ENCODE results near the gene AP5Z1.

AP5Z1 gene, protein sequence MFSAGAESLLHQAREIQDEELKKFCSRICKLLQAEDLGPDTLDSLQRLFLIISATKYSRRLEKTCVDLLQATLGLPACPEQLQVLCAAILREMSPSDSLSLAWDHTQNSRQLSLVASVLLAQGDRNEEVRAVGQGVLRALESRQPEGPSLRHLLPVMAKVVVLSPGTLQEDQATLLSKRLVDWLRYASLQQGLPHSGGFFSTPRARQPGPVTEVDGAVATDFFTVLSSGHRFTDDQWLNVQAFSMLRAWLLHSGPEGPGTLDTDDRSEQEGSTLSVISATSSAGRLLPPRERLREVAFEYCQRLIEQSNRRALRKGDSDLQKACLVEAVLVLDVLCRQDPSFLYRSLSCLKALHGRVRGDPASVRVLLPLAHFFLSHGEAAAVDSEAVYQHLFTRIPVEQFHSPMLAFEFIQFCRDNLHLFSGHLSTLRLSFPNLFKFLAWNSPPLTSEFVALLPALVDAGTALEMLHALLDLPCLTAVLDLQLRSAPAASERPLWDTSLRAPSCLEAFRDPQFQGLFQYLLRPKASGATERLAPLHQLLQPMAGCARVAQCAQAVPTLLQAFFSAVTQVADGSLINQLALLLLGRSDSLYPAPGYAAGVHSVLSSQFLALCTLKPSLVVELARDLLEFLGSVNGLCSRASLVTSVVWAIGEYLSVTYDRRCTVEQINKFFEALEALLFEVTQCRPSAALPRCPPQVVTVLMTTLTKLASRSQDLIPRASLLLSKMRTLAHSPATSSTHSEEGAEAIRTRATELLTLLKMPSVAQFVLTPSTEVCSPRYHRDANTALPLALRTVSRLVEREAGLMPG

DNA sequence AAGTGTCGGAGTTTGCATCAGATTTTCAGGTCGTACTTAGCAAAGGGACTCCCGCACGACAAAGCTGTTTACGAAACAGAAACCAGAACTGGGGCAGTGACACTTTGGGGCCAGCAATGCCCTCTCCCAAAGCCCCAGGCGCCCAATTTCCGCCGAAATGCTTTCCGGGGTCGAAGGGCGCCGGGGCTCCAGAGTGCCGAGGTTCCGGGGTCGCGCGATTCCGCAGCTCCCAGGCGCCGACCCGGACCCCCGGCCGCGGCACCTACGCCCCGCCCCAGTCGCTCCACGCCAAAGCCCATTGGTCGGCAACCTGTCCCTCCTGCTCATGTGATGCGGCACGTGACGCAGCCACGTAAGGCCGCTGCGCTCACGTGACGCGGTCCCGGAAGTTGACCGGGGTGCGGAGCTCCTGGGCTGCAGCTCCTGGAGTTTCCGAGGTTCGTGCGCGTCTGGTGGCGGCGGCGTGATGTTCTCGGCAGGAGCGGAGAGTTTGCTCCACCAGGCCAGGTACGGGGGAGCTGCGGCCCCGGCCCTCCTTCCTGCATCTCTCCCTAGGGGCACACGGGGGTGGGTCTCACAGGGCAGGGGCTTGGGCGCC lies at the start of gene AP5Z1:
Gene AP5Z1 (plus strand): TSS at position 374 of the 598 bp plus-strand sequence. CDS start 93 bp downstream, at position 467.
- peak; percentile 80 for DNase-seq (ENCODE audit: low read depth, low spot score)

DNA sequence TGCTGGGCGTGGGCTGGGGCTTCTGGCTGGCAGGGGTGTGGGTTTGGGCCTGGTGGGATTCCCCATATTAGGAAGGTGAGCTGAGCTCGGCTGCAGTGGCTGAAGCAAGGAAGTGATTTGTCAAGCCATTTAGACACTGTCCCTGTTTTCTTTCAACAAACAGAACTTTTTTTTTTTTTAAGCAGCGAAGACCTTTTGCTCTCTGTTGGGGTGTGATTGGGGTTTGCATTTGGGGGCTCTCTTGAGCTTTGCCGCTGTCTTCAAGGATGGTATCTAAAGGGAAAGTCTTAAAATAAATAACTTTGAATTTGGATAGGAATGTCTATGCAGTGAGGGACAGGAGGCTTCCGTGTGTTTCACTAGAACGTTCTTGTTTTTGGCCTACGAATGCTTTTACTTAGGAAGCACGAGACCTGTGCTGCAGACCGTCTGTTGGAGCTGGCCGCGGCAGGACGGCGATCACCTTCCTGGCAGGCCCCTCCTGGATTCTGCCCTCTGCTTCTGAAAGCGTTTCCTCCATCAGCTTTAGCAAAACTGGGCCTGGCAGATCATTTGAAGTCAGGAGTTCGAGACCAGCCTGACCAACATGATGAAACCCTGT lies 49.5 kb upstream of the AP5Z1 start:
- no peak for DNase-seq (ENCODE audit: low read depth, low spot score)

DNA sequence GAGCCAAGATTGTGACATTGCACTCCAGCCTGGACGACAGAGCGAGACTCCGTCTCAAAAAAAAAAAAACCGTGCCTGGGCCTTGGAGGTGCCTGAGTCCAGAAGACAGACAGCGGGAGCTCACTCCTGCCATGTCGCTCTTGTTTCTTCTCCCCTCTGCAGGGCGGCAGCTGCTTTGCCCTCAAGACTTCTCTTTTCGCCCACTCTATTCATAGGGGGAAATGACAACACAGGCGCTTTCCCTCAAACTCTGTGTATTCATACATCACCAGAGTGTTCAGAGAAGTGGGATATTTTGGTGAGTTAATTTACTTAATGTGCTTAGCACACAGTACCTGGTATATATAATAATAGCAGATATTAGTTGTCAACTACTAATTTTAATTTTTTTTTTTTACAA lies 48.9 kb upstream of the AP5Z1 start:
- DNase-seq (ENCODE audit: low read depth, low spot score), result no peak

DNA sequence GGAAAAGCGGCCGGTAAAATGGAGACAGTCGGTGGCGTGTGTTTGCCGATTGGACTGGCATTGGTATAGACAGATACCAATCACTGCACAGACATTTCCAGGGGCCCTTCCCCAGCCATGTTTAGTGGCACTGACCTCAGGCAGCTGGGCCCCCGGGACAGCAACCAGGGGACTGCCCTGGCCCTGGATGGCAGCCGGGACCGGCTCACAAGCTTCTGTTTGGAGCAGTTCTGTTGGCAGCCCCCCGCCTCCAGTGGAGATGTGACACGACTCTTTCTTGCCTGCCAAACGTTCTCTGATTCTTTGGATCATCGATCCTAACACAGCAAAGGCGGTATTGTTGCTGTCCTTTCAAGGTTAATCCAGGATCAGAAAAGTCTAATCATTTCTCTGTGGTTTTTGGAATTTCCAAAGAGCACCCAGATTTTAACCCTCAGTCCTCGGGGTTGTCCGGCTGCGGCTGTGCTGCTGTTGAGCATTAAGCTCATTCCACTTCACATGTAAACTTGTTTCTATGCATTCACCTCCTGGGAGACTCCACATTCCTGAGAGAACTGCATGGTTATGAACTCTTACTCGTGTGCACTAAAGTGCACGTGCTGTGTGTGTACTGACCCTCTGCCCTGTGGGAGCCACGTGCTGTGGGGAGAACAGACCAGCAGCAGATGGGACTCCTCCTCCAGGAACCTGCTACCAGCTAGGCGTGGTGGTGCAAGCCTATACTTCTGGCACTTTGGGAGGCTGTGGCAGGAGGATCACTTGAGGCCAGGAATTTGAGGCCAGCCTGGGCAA lies 47.3 kb upstream of the AP5Z1 start:
- DNase-seq (ENCODE audit: low read depth, low spot score), result no peak

DNA sequence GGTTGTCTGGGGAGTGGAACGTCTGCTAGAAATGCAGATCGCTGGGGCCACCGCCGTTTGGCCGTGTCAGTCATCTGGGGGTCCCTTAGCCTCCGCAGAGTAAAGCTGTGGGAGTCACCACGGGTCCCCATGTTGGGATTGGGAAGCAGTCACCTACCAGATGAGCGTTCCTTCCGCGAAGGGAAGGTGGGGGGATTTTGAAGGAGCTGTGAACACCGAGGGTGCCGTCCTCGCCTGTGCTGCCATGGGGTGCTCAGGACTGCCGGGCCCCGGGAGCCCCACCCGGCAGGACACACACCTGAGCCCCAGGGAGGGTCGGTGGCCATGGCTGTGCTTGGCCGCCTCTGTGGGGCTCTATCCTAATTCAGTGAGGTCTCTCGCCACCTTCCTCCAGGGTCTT lies 46.2 kb upstream of the AP5Z1 start:
- no peak for DNase-seq (ENCODE audit: low read depth, low spot score)

DNA sequence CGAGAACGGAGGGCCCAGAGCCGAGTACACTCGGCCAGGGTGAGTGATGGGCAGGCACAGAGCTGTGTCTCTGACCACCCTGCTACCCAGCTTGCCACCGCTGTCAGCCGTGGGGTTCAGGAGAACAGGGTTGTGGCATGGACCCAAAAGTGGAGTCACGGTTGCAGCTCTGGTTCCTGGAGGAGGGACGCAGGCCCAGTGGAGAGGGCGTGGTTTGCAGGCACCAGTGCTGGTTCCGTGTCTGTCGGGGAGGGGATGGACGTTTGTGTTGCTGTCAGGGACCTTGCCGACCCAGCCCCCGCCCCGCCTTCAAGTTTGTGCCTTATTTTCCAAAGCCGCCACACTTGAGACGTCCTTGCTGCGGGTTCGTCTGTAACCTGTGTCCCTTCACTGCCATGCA lies 45.1 kb upstream of the AP5Z1 start:
- DNase-seq (ENCODE audit: low read depth, low spot score), result no peak

DNA sequence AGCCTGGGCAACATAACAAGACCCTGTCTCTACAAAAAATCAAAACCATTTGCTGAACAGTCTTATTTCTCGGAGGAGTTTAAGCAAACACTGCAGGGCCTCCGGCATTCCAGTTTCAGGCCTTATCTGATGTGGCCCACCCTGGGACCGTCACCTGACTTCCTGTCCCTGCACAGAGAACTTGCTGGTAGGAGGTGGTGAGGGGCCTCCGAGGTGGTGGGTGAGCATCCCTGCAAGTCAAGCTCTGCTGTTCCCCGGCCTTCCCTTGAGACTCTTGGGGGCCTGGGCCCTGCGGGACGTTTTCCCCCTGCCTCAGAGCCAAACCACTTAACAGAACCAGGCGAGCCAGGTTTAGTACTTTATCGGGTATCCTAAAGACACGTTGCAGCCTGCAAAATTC lies 44.5 kb upstream of the AP5Z1 start:
- no peak for DNase-seq (ENCODE audit: low read depth, low spot score)

DNA sequence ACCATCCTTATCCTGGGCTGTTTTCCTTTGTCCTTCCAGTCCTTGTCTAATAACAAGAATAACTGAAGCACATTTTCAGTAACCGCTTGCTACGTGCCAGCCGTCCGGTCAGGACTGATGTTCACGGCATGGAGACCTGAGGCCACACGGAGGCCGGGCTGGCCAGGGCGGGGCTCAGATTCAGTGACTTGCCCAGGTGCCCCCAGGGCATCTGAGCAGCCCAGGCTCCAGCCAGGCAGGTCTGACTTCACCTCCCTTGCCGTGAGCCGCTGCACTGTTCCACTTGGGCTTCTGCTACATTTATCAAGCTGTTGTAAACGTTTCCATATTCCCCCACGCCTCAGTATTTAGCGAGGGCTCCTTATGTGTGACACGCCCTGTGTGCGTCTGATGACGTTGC lies 43.6 kb upstream of the AP5Z1 start:
- DNase-seq (ENCODE audit: low read depth, low spot score), result no peak

DNA sequence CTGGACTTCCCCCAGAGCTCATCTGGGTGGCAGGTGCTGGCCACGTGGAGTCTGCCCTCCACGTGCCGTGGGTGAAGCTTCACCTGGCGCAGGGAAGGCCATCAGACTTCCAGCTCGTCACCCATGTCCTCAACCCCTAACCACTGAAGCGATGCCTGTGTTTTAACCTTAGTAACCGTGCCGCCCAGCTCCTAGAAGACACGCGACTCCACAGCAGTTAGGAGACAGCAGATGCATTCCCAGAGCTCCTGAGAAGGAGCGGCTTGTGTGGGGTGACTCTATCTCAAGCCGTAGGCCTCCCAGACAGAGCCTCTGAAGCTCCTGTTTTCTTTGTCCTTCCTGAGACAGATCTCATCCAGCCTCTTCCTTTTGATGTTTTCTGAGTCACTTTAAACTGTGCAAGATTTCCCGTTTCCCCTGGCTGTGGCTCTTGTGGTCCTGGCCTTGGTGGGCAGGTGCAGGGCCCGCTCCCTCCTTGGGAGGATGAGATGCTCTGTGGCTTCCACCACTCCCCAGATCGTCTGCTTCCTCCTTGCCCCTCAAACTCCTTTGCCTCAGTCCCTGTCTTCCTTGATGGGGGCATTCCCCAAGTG lies 41.4 kb upstream of the AP5Z1 start:
- DNase-seq (ENCODE audit: low read depth, low spot score), result no peak

DNA sequence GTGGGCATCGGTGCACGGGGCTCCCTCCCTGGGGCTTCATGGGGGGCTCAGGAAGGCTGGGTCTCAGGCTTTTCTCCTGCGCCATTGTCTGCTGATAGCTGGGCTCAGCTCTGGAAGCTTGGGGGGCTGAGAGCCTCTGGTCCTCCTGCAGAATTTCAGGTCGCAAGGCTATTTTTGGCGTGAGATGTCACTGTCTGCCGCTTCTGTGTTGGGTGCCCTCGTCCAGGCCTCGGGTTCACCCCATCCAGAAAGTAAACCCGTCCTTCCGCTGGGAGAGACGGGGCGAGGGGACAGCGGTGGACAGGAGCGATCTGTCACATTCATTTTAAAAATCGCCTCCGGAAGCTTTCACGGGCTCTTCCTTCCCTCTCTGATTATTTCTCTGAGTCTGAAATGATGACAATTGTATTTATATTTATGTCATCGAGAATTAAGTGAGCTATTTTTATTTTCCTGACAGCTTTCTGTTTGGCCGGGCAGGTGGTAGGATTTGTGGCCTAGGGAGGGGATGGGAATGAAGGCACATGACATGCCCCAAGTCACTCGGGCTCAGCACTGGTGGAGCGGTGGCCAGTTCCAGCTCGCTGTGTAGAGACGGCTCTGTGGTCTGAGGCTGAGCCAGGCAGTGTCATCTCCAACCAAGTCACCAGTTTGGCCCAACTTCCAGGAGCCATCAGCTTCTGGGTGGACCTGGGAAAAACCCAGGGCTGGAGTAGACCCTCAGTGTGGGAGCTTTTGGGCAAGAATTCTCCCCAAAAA lies 40.7 kb upstream of the AP5Z1 start:
- DNase-seq (ENCODE audit: low read depth, low spot score), result no peak

DNA sequence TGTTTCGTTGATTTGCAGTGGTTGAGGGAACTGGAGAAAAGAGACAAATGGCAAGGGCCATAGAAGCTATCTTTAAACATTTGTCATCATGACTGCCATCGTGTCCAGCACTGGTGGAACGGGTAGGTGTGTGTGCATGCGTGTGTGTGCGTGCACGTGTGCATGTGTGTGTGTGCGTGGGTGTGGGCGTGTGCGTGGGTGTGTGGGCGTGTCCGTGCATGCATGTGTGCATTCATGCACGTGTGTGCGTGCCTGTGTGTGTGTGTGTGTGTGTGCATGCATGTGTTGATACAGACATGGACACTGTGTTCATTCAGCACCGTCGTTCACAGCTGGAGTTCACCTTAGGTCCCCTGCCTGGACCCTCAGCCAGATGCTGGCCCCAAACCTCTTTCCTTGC lies 38.1 kb upstream of the AP5Z1 start:
- DNase-seq (ENCODE audit: low read depth, low spot score), result no peak

DNA sequence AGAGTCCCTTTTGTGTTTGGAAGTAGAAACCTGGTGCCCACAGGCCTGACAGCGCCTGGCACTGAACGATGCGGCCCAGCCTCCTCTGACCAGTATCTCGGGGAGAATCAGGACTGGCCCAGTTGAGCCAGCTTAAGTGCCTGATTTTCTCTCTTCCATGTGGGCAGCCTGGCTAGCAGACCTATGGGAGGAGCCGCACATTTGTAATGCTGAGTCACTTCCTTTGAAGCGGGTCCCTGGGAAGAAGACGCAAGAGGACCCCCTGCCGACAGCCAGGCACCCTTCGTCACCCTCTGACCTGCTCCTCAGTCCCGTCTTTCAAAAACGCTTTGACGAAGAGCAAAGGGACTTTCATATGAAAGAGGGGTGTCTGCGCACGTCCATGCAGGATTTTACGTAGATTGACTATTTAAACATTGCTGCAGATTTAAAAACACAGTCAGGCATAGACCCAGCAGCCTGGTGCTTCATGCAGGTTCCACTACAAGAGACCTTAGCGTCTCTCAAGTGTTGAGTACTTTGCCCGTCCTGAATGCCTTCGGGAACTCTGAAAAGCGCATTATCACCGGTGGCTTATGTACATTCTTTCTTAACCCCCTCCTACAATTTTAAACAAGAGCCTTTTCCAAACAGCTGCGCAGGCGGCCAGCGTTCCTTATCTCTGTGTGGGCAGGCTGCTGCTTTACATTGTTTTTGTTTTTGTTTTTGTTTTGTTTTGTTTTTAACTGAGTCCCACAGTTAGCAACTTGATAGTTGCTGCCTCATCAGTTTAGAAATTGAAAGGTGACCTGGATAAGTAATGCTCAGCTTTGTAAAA lies 36.5 kb upstream of the AP5Z1 start:
- no peak for DNase-seq (ENCODE audit: low read depth, low spot score)

DNA sequence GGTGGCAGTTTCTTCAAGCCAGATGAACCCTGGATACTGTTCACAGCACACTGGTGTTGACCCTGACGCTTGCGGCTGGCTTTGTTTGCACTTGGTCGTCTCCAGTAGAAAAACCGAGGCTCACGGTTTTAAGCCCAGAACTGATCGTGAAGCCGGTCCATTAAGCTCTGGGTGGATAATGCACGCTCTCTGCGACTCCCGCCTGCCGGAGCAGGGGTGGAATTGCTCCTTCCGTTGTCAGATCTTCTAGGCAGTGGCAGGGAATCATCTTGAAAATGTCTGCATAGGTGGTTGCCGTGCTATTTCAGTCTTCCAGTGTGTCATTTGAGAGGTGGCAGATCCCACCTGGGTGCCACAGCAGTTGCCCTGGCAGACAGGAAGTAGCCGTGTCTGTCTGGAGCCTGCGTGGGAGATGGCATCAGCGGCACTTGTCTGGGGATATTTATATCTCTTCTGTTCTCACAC lies 35.9 kb upstream of the AP5Z1 start:
- DNase-seq (ENCODE audit: low read depth, low spot score), result no peak

DNA sequence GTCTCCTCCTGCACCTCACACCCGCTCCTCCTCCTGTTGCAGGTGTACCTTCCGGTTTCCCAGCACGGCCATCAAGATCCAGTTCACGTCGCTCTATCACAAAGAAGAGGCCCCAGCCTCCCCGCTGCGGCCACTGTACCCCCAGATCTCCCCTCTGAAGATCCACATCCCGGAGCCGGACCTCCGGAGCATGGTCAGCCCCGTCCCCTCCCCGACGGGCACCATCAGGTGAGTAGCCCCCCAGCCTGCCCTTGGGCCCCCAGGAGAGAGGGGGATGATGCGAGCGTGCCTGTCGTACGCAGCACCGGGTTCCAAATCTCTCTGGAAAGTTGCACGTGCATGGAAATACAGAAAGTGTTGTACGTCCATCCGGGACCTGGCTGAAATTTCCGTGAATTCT lies 34.6 kb upstream of the AP5Z1 start:
- no peak for DNase-seq (ENCODE audit: low read depth, low spot score)

DNA sequence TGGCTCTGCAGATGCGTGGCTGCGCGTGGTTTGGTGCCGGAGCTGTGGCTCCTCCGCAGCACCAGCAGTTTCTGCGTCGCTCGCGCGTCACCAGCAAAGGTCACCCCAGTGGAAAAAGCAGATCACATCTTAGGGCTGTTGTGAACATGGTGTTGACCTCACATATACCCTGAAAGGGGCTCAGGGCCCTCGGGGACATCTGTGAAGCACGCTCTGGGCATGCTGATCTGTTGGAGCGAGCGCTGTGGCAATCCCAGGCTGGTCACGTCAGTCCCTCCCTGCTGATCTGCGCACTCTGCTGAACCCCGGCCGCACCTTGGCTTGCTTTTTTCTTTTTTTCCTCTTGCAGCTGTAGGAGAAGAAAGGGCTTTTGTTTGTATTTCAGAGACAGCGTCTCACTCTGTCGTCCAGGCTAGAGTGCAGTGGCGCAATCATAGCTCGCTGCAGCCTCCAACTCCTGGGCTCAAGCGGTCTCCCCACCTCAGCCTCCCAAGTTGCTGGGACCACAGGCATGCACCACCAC lies 33.3 kb upstream of the AP5Z1 start:
- DNase-seq (ENCODE audit: low read depth, low spot score), result no peak

DNA sequence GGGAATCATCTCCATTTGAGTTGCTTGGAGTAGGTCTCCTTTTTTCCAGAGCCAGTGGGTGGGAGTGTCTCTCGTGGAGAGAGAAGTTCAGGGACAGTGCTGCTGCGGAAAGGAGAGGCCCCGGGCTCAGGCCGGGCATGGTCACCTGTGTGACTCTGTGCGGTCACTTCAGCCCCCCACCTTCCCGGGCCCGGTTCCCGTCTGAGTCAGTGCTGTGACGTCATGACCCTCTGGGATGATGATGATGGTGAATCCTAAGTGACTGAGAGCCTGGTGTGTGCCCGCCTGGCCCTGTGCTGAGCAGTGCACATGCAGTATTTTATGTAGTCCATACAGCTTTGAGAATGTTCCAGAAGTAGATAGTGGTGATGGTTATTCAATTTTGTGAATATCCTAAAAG lies 32.6 kb upstream of the AP5Z1 start:
- DNase-seq (ENCODE audit: low read depth, low spot score), result no peak

DNA sequence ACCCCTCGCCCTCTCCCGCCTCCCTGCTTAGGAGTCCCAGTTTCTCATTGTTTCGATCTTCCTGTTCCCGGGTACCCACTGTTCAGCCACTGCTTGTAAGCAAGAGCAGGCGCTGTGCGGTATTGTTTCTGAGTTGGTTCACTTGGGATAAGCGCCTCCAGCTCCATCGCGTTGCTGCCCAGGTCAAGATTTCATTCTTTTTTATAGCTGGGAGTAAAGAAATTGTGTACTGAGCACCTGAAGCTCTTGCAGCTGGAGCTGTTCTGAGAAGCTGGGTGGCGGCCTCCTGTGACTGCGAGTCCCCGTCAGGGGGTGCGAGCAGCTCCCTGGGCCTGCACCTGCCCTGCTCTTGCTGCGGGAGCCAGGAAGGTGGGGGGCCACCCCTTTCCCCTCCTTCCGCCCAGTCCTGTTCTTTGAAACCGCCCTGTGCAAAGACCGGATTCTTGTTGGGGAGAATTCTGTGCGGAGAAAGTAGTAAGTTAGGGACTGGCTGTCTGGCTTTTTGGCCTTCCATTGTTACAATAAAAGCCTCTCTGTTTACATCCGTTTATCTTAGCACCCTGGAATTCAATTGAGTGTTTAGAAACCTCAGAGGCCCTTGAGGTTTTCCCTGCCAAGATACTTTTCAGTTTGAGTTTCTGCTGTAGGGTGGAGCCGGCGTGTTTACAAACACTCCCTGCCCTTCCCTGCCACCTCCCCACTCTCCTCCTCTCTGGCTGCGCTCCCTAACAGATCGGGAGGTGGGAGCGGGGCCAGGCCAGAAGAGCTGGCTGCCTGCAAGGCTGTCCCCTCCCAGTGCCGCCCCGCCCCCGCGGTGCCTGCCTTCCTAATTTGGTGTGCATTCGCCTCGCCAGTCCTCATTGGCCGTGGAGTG lies 30.8 kb upstream of the AP5Z1 start:
- peak; percentile 64 for DNase-seq (ENCODE audit: low read depth, low spot score)

All from iPS DF 19.7 (cell line).